Colonic mucosa (tissue), 4 donors: ENCODE data around the gene BASP1. TPM values are rescaled to one million over a fixed set of nuclear protein-coding genes. Genes with fewer than 3 reads are reported as not detected.

Source experiments
- DNase-seq: peaks from one replicate; pipeline ENCODE4 v3.0.0-alpha.2; 2020
- H3K27ac ChIP-seq: fragments of 200-600 bp; one replicate; pipeline ENCODE4 v1.8.0; 2021
- H3K27me3 ChIP-seq: fragments of 200-600 bp; one replicate; pipeline ENCODE4 v1.8.0; 2021
- H3K36me3 ChIP-seq: fragments of 200-600 bp; one replicate; pipeline ENCODE4 v1.8.0; 2021
- H3K4me1 ChIP-seq: fragments of 200-600 bp; one replicate; pipeline ENCODE4 v1.8.0; 2021; ENCODE audit warnings: mild to moderate bottlenecking
- H3K4me3 ChIP-seq: fragments of 200-600 bp; one replicate; pipeline ENCODE4 v1.8.0; 2021
- H3K9ac ChIP-seq, 2 donors: one replicate each; pipeline ENCODE4 v1.7.0; 2013; ENCODE audit warnings: control low read depth in 2 of 2, low read depth in 2 of 2, low read length in 2 of 2
- H3K9me3 ChIP-seq: fragments of 200-600 bp; one replicate; pipeline ENCODE4 v1.8.0; 2021
- intact Hi-C: fragments of 100-400 bp; cut with DNase I; formaldehyde crosslinking; loops from one replicate; pipeline ENCODE4 v1.14.1; 2022
- total RNA-seq, 2 donors: library from RNA; stranded (reverse); fragmentation: NEBNext Ultra II Directional in 1 of 2; extraction: Animal tissue kit (Norgen Biotek cat#: 25700) in 1 of 2; gene quantifications; one replicate each; pipeline ENCODE4 v1.2.1, GENCODE V29; 2021
- TF ChIP-seq, protein P1 (sequence below): fragments of 200-600 bp; IDR thresholded peaks from one replicate; pipeline ENCODE4 v1.8.0; 2022; ENCODE audit warnings: antibody characterized with exemption, mild to moderate bottlenecking
- donor health status: healthy.
- donor health status: DM: no; HTN: no; CAD: no.
- donor health status: DM: no; HTN: no; CAD: no.

The BASP1 gene
- total RNA-seq, 2 donors from 2014 or later: 4.2 to 5.5 TPM

DNA sequence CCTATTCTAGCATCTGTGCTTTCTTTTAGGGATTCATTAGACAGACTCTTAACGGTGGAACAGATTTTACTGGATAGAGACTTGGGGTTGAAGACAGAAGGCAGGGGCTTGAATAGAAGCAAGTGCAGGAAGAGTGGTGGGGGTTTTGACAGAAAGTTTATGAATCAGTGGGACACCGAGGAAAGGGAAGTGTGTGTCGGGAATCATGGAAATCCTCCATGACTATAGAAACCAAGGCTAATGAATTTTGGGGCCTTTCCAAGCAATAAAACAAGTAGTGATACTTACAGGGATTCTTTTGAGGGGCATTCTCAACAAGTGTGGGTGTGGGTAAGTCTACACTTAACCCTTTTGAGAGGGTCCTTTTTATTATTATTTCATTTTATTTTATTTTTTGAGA lies 12.8 kb downstream of the BASP1 start:
- TF ChIP-seq, protein P1, sequence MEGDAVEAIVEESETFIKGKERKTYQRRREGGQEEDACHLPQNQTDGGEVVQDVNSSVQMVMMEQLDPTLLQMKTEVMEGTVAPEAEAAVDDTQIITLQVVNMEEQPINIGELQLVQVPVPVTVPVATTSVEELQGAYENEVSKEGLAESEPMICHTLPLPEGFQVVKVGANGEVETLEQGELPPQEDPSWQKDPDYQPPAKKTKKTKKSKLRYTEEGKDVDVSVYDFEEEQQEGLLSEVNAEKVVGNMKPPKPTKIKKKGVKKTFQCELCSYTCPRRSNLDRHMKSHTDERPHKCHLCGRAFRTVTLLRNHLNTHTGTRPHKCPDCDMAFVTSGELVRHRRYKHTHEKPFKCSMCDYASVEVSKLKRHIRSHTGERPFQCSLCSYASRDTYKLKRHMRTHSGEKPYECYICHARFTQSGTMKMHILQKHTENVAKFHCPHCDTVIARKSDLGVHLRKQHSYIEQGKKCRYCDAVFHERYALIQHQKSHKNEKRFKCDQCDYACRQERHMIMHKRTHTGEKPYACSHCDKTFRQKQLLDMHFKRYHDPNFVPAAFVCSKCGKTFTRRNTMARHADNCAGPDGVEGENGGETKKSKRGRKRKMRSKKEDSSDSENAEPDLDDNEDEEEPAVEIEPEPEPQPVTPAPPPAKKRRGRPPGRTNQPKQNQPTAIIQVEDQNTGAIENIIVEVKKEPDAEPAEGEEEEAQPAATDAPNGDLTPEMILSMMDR: no peak
- intact Hi-C loops: no loop called here
- Histone ChIP-seq H3K4me1 (no peaks in the 10 kb centered on the region), H3K9me3 (no peaks in the 10 kb centered on the region), H3K9ac (no peak overlapping the region), H3K4me3 (no peak overlapping the region), H3K27me3 (no peaks in the 10 kb centered on the region), H3K27ac (no peak overlapping the region), H3K36me3 (no peaks in the 10 kb centered on the region)
- no peak for DNase-seq

DNA sequence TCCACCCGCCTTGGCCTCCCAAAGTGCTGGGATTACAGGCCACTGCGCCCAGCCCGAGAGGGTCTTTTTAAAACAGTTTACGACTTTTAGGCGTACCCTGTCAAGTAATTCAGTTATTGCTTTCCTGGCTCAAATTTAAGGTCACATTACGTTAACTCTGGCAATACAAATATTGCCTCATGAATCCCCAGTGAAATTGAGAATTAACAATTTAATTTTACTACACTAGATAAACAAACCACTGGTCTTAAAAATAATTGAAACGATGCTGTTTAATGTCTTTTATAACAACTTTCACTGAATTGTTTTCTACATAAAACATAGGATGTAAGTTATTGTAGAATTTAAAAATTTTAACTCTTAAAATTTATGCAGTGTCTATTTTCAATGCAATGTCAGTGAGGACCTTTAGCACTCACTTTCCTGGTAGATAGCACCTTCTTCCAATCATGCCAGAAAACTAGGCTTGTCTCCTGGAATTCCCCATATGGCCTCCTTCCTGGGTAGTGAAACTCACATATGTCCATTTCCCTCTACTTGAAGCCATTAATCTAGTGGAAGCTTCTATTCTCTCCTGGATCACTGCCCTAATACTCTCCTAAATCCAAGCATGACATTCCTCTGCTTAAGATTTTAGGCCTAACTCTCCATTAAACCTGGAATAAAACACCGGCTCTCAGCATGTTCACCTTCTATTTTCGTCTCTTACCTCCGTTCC lies 13.5 kb downstream of the BASP1 start:
- intact Hi-C loops: no loop called here
- Histone ChIP-seq H3K9me3 (no peaks in the 10 kb centered on the region), H3K4me3 (no peak overlapping the region), H3K36me3 (no peaks in the 10 kb centered on the region), H3K4me1 (no peaks in the 10 kb centered on the region), H3K27me3 (no peaks in the 10 kb centered on the region), H3K9ac (no peak overlapping the region), H3K27ac (no peak overlapping the region)
- no peak for DNase-seq
- TF ChIP-seq, protein P1: no peak

DNA sequence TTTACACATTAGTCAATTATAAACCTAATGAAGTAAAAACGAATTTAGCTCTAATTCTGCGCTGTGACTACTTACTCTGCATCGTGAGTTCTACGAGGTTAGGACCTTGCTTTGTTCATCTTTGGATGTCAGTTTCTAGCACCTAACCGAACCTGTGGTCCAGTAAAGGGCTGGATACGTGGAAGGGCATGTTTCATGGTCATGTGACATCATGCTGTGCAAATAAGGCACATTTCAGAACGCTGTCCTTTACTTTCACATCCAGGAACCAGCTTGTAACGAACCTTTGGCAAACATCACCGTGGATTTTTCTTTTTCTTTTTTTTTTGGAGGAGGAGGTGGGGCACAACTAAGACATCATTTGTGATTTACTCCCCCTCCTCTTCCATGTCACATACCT lies 15.0 kb downstream of the BASP1 start:
- TF ChIP-seq, protein P1: no peak
- H3K27me3 ChIP-seq: no peaks in the 10 kb centered on the region
- H3K9ac ChIP-seq: no peak overlapping the region
- H3K36me3 ChIP-seq: no peaks in the 10 kb centered on the region
- H3K27ac ChIP-seq: no peak overlapping the region
- H3K4me1 ChIP-seq: no peaks in the 10 kb centered on the region
- intact Hi-C loops: no loop called here
- DNase-seq: no peak
- no peak overlapping the region for H3K4me3 ChIP-seq
- no peaks in the 10 kb centered on the region for H3K9me3 ChIP-seq

DNA sequence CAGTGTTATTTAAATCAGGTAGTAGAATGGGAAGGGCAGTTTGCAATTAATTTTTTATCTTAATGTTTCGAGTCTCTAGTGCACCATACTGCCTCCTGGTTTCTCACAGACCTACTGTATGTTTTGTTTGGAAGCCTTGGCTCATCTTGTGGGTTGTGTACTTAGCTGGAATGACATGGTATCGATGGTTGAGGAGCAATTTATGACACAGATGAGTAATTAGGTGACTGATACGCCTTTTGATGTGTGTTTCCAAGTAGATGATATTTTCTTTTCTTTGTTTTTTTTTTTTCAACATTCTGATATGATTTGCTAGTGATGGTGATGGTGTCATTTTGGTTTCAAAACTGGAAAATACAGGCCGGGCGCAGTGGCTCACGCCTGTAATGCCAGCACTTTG lies 16.1 kb downstream of the BASP1 start:
- intact Hi-C loops: no loop called here
- no peaks in the 10 kb centered on the region for H3K27me3 ChIP-seq

DNA sequence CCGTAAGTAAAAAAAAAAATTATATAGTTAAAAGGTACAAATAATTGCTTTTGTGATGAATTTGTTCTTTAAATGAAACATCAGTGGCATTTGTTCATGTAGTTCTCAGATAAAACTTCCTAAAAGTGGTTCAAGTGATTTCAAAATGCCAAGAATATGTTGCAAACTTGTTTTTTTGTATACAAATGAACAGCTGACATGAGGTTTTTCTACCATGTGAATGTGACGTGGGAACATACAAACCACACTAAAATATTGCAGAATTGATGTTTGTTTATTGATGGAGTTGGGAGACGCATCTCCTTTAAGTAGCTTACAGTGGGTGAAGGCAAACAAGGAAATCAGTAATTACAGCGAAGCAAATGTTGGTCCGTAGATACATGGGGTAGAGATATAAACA lies 16.9 kb downstream of the BASP1 start:
- TF ChIP-seq, protein P1: no peak
- intact Hi-C loops: no loop called here

More for the DNA sequence above, 16.1 kb downstream of the BASP1 start:
- Histone ChIP-seq H3K4me1 (no peaks in the 10 kb centered on the region), H3K9ac (no peak overlapping the region), H3K9me3 (no peaks in the 10 kb centered on the region), H3K36me3 (no peaks in the 10 kb centered on the region), H3K27ac (no peak overlapping the region), H3K4me3 (no peak overlapping the region)
- TF ChIP-seq, protein P1: no peak
- no peak for DNase-seq

More for the DNA sequence above, 16.9 kb downstream of the BASP1 start:
- no peak for DNase-seq
- H3K27ac ChIP-seq: no peak overlapping the region
- H3K27me3 ChIP-seq: no peaks in the 10 kb centered on the region
- no peaks in the 10 kb centered on the region for H3K9me3 ChIP-seq
- no peak overlapping the region for H3K9ac ChIP-seq
- H3K4me3 ChIP-seq: no peak overlapping the region
- H3K4me1 ChIP-seq: no peaks in the 10 kb centered on the region
- no peaks in the 10 kb centered on the region for H3K36me3 ChIP-seq
